ENCODE data around the gene POLR3E. TPM values are rescaled to one million over a fixed set of nuclear protein-coding genes. Genes with fewer than 3 reads are reported as not detected.
A peak's percentile ranks its signal among the peaks of the same experiment; 100 is the strongest.

The POLR3E gene
- polyA plus RNA-seq, 6 donors from 2014 or later = 8.8 to 15.9 (median 12.5) TPM

DNA sequence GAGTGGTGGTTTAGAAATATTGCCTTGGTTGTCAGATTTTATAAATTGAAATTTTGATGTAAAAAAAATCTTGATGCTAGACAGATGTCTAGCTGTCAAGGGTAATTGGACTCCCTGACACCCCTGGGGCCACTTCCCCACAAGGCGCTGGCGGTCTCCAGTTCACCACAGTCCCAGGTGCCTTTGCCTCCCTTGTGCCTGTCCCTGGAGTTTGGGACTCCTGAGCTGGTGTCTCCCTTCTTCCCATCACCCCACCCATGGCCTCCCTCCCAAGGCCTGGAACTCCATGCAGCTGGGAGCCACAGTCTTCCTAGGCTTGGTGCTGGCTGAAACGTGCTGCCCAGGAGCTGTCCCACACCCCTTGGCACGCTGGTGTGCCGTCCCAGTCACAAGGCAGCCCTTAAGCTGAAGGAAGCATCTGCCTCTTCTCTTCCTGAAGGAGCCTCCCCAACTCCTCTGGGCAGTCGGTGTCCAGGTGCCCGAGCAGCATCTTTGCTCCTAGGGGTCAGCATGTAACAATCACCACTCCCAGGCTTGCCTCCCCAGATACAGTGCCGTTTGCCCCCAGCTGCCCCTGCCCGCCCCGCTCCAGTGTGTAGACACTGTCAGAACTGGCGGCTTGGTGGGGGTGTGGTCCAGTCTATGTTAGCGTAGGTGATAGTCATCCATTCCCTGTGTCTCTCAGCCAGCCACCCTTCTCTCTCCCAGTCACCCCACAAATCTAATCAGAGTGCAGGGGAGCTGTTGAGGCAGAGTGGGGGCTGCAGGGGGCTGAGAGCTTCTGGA is 26.2 kb downstream of the POLR3E start:
- DNase-seq = no peak
- no peaks in the 10 kb centered on the region for H3K27me3 Mint-ChIP-seq
- peaks cover 0 to 5% (median 2%) of the 10 kb centered on the region in 3 donors for H3K4me1 Mint-ChIP-seq
- H3K4me3 Mint-ChIP-seq = no peak overlapping the region
- no peak for ATAC-seq (ENCODE audit: low read depth in 2 of 2)
- H3K27ac Mint-ChIP-seq = peak overlapping the region in 2 of 6 donors; percentile 31 to 64
- no peaks in the 10 kb centered on the region for H3K9me3 Mint-ChIP-seq
- peaks cover 5 to 7% of the 10 kb centered on the region in 2 donors for H3K36me3 Mint-ChIP-seq

DNA sequence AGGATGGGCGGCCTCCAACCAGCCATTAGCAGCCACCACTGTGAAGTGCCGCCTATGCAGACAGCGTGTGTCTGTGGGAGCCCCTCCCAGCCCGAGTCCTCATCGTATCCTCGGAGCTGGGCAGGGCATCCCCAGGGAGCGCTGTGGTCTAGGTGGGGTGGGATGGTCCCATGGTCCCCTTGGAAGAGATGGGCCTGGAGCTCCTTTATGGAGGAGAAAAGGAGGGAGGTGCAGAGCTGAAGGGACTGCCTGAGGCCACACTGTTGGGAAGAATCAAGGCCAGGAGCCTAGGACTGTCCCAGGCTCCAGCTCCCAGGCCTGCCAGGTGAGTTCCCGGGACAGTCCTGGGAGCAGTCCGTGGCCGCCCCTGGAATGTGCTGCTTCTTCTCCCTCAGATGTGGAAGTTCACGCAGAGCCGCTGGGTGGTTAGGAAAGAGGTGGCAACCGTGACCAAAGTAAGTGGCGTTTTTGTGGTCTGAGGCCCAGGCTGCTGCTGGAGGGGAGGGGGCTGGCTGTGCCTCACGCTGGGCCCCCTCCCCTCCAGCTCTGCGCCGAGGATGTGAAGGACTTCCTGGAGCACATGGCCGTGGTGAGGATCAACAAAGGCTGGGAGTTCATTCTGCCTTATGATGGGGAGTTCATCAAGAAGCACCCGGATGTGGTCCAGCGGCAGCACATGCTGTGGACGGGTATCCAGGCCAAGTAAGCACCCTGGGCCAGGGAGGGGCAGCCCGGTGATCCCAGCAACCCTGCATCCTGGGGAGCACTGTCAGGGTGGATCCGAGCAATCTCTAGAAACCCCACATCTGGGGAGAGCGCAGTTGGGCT is 27.0 kb downstream of the POLR3E start:
- Mint-ChIP-seq H3K4me1 (peaks cover 0 to 5% (median 2%) of the 10 kb centered on the region in 3 donors), H3K9me3 (no peaks in the 10 kb centered on the region), H3K4me3 (no peak overlapping the region), H3K27ac (peak overlapping the region in 2 of 6 donors; percentile 31 to 64), H3K36me3 (peaks cover 5 to 7% of the 10 kb centered on the region in 2 donors), H3K27me3 (no peaks in the 10 kb centered on the region)
- DNase-seq (no peak), ATAC-seq (ENCODE audit: low read depth in 2 of 2) (no peak)

DNA sequence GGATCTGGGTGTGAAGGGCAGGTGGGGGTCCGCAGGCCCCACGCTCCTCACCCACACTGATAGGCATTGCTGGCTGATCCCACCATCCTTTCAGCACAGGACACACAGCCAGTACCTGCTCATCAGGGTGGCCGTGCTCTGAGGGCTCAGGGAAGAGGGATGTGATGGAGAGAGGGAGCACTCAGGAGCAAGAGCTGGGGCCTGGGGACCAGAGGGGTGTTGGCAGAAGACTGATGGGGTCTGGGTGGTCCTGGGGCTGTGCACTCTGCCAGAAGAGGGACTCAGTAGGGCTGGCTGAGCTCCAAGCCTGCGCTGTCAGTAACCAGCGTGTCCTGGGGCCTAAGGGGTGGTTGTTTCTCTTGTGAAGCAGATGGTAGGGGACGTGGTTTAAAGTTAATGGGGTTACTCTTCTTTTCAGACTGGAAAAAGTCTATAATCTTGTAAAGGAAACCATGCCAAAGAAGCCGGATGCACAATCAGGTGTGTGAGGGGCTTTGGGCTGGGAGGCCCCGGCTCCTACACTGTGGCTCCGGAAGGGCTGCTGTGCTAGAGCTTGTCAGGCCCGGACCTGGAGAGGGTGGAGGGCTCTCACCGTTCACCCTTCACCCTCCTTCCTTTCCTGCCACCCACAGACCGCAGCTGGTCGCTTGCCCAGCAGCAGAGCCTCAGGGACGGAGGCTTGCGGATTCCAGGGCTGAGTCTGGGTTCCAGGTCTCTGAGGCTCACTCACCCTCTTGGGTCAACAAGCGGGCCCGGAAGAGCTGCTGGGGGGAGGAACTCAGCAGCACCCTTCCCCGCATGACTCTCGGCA is 27.8 kb downstream of the POLR3E start:
- no peaks in the 10 kb centered on the region for H3K9me3 Mint-ChIP-seq
- no peaks in the 10 kb centered on the region for H3K27me3 Mint-ChIP-seq
- DNase-seq (no peak), ATAC-seq (ENCODE audit: low read depth in 2 of 2) (no peak)
- H3K27ac Mint-ChIP-seq = peak overlapping the region in 1 of 6 donors; percentile 64
- H3K4me1 Mint-ChIP-seq = peaks cover 0 to 5% (median 2%) of the 10 kb centered on the region in 3 donors
- peaks cover under 1 to 8% of the 10 kb centered on the region in 2 donors for H3K36me3 Mint-ChIP-seq
- H3K4me3 Mint-ChIP-seq = no peak overlapping the region

DNA sequence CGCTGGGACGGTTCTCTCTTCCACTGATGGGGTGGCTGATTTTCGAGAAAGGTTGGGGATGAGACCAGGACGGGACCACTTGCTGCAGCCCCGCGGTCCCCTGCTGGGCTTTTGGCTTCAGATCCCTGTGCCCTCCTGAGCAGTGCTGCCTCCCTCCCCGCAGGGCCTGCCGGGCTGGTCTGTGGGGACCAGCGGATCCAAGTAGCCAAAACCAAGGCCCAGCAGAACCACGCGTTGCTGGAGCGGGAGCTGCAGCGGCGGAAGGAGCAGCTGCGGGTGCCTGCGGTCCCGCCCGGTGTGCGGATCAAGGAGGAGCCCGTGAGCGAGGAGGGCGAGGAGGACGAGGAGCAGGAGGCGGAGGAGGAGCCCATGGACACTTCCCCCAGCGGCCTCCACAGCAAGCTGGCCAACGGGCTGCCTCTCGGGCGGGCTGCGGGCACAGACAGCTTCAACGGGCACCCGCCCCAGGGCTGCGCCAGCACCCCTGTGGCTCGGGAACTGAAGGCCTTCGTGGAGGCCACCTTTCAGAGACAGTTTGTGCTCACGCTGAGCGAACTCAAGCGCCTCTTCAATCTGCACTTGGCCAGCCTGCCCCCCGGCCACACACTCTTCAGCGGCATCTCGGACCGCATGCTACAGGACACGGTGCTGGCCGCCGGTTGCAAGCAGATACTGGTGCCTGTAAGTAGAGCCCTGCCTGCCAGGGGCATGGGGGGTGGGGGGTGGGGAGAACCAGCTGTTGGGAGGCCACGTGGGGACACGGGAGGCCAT is 28.6 kb downstream of the POLR3E start:
- Mint-ChIP-seq H3K4me1 (peaks cover 0 to 5% (median 2%) of the 10 kb centered on the region in 3 donors), H3K9me3 (no peaks in the 10 kb centered on the region), H3K27me3 (no peaks in the 10 kb centered on the region), H3K27ac (no peak overlapping the region), H3K4me3 (no peak overlapping the region), H3K36me3 (peaks cover 0 to 14% of the 10 kb centered on the region in 2 donors)
- DNase-seq (no peak), ATAC-seq (ENCODE audit: low read depth in 2 of 2) (no peak)

DNA sequence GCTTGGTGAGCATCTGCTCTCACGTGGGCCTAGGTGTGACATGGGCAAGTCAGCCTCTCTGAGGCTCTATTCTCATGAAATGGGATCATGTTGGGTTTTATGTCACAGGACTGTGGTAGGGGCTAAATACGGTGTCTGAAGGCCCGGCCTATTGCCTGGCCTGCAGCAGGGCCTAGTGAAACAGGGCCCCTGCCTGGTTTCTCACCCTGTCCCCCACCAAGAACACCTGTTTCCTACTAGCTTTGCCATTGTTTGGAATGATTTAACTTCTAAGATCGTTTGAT is 29.1 kb downstream of the POLR3E start:
- Mint-ChIP-seq H3K9me3 (no peaks in the 10 kb centered on the region), H3K4me3 (no peak overlapping the region), H3K4me1 (peaks cover 0 to 5% (median 2%) of the 10 kb centered on the region in 3 donors), H3K27me3 (no peaks in the 10 kb centered on the region), H3K27ac (no peak overlapping the region), H3K36me3 (peaks cover 3 to 11% of the 10 kb centered on the region in 2 donors)
- DNase-seq (no peak), ATAC-seq (ENCODE audit: low read depth in 2 of 2) (no peak)

DNA sequence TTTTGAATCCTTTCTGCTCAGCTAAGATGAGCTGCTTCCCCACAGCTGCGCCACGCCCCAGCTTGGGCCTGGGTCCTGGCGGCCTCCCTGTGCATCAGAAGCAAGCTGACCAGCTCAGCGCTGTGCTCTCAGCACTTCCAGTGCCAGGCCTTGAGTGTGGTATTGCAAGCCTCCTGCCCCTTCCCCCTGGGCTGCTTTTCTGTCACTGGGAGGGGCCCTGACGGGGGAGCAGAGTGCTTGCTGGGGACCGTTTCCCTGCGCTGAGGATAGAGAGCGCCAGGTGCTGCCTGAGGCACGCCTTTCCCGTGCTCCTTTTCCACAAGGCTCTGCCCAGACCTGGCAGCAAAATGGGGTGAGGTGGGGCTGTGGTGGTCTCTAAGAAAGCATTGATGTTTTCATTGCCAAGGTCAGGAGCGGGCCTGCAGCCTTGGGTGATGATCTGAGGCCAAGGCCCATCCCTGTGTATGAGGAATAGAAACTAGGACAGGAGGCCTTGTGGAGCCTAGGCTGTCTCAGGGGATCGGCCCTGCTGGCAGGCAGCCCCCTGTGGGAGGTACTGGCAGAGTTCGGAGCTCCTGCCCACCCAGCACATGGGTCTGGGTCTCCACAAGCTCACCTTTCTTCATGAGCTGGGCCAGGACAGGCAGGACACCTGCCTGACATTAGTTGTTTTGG is 29.7 kb downstream of the POLR3E start:
- Mint-ChIP-seq H3K27ac (no peak overlapping the region), H3K27me3 (no peaks in the 10 kb centered on the region), H3K4me1 (peaks cover 0 to 5% (median under 1%) of the 10 kb centered on the region in 3 donors), H3K9me3 (no peaks in the 10 kb centered on the region), H3K4me3 (no peak overlapping the region), H3K36me3 (peaks cover 9 to 17% of the 10 kb centered on the region in 2 donors)
- ATAC-seq (ENCODE audit: low read depth in 2 of 2) (no peak), DNase-seq (no peak)

DNA sequence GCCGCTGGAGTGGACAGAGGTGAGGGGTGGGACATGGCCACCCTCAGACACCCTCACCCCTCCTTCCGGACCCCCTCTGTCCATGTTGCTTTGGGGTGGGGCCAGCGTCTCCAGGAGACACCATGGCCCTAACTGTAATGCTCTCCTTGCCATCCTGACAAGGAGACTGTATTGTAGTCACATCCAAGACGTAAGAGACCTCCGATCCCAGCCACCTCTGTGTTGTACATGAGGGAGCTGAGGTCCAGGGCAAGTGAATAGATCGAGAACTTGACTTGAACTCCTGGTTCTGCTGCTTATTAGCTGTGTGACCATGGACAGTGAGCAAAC is 30.2 kb downstream of the POLR3E start:
- ATAC-seq (ENCODE audit: low read depth in 2 of 2) = no peak
- Mint-ChIP-seq H3K27me3 (no peaks in the 10 kb centered on the region), H3K4me3 (no peak overlapping the region), H3K27ac (no peak overlapping the region), H3K9me3 (no peaks in the 10 kb centered on the region), H3K4me1 (peaks cover 0 to 5% (median 0%) of the 10 kb centered on the region in 3 donors), H3K36me3 (peaks cover 14 to 22% of the 10 kb centered on the region in 2 donors)
- DNase-seq = no peak

DNA sequence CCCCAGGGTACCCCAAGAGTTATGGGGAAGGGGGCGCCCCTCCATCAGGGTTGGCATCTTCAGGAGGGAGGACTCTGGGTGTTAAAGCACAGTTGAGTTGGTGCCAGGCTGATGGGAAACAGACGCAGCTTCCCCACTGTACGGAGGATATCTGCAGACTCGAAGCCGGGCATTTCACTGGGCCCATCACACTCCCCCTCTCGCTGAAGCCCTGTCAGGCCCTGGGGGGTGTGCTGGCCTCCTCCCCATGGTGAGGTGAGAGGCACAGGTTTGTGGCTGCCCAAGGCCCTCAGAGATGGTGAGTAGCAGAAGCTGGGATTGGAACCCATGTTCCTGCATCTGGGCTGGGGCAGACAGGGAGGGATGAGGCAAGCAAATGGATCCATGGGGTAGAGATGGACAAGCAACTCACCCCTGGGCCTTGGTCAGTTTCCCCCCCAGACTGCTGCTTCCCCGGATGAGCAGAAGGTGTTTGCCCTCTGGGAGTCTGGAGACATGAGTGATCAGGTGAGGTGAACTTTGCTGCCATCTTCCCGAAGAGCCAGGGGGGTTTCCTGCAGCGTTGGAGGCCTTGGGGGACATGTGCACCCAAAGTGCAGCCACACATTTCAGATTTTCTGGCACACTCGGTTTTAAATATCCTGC is 31.0 kb downstream of the POLR3E start:
- DNase-seq = no peak
- Mint-ChIP-seq H3K36me3 (peaks cover 17 to 25% of the 10 kb centered on the region in 2 donors), H3K27ac (no peak overlapping the region)

DNA sequence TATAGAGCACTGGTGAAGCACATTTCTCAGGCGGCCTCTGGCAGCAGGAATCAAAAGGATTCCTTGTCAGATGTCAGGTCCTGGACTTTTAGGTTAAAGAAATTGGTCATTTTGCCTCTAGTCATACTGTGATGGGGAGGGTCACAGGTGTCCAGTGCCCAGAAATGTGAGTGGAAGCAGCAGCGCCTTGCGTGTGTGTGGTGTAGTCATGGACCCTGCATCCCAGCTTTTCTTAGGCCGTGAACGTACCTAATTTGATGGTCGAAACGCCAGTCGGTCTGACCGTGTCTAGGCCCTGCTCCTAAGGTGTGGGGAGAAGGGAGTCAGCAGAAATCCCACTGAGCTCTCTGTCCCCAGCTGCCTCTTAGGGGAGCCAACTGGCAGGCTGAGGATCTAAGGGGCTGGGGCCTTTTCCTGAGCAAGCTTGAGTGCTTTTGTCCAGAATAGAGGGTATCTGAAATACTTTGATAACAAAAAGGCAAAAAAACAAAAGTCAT is 32.0 kb downstream of the POLR3E start:
- no peaks in the 10 kb centered on the region for H3K4me1 Mint-ChIP-seq
- peaks cover 27 to 35% of the 10 kb centered on the region in 2 donors for H3K36me3 Mint-ChIP-seq
- DNase-seq (no peak), ATAC-seq (ENCODE audit: low read depth in 2 of 2) (no peak)
- peak overlapping the region in 1 of 6 donors; percentile 52 for H3K27ac Mint-ChIP-seq
- H3K27me3 Mint-ChIP-seq = no peaks in the 10 kb centered on the region
- no peaks in the 10 kb centered on the region for H3K9me3 Mint-ChIP-seq
- H3K4me3 Mint-ChIP-seq = no peak overlapping the region

More for the DNA sequence above, 31.0 kb downstream of the POLR3E start:
- Mint-ChIP-seq H3K9me3 (no peaks in the 10 kb centered on the region), H3K27me3 (no peaks in the 10 kb centered on the region), H3K4me3 (no peak overlapping the region), H3K4me1 (peaks cover 0 to 5% (median 0%) of the 10 kb centered on the region in 3 donors)
- ATAC-seq (ENCODE audit: low read depth in 2 of 2) = no peak

DNA sequence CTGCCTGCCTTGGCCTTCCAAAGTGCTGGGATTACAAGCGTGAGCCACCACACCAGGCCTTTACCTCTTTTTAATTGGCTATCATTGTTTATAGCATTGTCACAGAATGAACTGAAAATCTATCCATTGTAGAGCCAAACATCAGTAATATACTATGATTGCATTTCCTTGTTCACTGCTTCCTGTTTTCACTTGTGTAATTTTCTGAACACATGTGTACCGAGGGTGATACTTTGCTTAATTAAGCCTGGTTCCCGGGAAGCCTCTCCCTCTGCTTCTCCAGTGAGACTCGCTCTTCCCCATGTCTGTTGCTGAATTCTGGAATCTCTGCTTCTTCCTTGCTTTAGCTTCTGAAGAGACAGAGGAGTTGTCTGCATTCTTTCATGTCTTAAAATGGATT is 33.1 kb downstream of the POLR3E start:
- H3K9me3 Mint-ChIP-seq = peaks cover 0 to 6% (median 0%) of the 10 kb centered on the region in 7 donors
- H3K4me1 Mint-ChIP-seq = no peaks in the 10 kb centered on the region
- ATAC-seq (ENCODE audit: low read depth in 2 of 2) = no peak
- peak overlapping the region in 2 of 6 donors; percentile 44 to 80 for H3K27ac Mint-ChIP-seq
- no peaks in the 10 kb centered on the region for H3K27me3 Mint-ChIP-seq
- no peak for DNase-seq
- H3K4me3 Mint-ChIP-seq = no peak overlapping the region
- peaks cover 38 to 46% of the 10 kb centered on the region in 2 donors for H3K36me3 Mint-ChIP-seq

DNA sequence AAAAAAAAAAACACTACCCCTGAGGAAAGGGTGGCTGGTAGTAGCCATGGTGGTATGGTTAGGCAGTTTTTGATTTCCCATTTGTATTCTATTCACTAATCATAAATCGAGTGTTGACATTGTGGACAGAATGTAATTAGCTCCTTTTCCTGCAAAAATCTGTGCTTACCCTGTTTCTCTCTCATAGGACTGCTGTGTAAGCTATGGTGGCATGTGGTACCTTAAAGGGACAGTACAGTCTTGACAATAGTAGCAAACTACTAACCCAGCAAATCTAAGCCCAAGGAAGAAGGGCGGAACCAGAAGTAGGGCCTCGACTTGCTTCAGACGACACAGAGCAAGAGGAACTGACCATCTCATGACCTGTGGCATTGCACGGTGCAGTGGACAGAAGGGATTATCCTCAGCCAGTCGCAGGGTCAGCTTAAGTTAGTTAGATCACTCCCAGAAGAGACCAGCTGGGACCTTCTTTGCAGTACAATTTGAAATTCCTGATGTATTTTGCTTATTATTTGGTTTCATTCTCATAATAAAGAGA is 36.3 kb downstream of the POLR3E start:
- Mint-ChIP-seq H3K27me3 (no peaks in the 10 kb centered on the region), H3K9me3 (peaks cover 15 to 36% (median 24%) of the 10 kb centered on the region in 7 donors), H3K36me3 (peaks cover 47 to 70% of the 10 kb centered on the region in 2 donors), H3K4me1 (no peaks in the 10 kb centered on the region), H3K27ac (peak overlapping the region in 1 of 6 donors; percentile 39), H3K4me3 (no peak overlapping the region)
- ATAC-seq (ENCODE audit: low read depth in 2 of 2) = no peak
- no peak for DNase-seq

Measured in naive B cell (primary cell).